HepG2 (cell line): ENCODE measurements around the gene DNM3. TPM values are rescaled to one million over a fixed set of nuclear protein-coding genes. Genes with fewer than 3 reads are reported as not detected.

Experiments used
- CSRNP2 ChIP-seq: sonication (generic); formaldehyde crosslinking; conservative IDR thresholded peaks from 2 replicates; pipeline ENCODE4 v1.8.0; 2022; ENCODE audit warnings: low read depth, missing genetic modification reagents
- E2F2 ChIP-seq: sonication (generic); formaldehyde crosslinking; IDR thresholded peaks from 2 replicates; pipeline ENCODE4 v1.4.0; 2020; ENCODE audit warnings: missing genetic modification reagents, borderline replicate concordance
- HDAC1 ChIP-seq: sonication (generic); formaldehyde crosslinking; IDR thresholded peaks from 2 replicates; pipeline ENCODE4 v1.5.1; 2020; ENCODE audit warnings: mild to moderate bottlenecking, missing genetic modification reagents
- NFIB ChIP-seq: sonication (generic); formaldehyde crosslinking; IDR thresholded peaks from 2 replicates; pipeline ENCODE4 v1.9.0; 2021; ENCODE audit warnings: missing genetic modification reagents, mild to moderate bottlenecking, borderline replicate concordance
- SP140L ChIP-seq: sonication (generic); formaldehyde crosslinking; IDR thresholded peaks from 2 replicates; pipeline ENCODE4 v1.4.0; 2020; ENCODE audit warnings: missing genetic modification reagents, borderline replicate concordance
- TBX3 ChIP-seq: fragments of 450-650 bp; IDR thresholded peaks from 2 replicates; pipeline ENCODE4 v1.6.1; 2017; ENCODE audit warnings: antibody characterized with exemption, mild to moderate bottlenecking, inconsistent platforms, borderline replicate concordance
- ZNF331 ChIP-seq: sonication (generic); formaldehyde crosslinking; IDR thresholded peaks from 2 replicates; pipeline ENCODE4 v1.4.0; 2020; ENCODE audit warnings: missing genetic modification reagents
- ZNF556 ChIP-seq: sonication (generic); formaldehyde crosslinking; IDR thresholded peaks from 2 replicates; pipeline ENCODE4 v1.4.0; 2020; ENCODE audit warnings: mild to moderate bottlenecking, missing genetic modification reagents, borderline replicate concordance
- ZNF816 ChIP-seq: sonication (generic); formaldehyde crosslinking; IDR thresholded peaks from 2 replicates; pipeline ENCODE4 v1.8.0; 2022; ENCODE audit warnings: missing genetic modification reagents, mild to moderate bottlenecking, borderline replicate concordance
- polyA plus RNA-seq, 8 experiments: library from polyadenylated mRNA; depleted of rRNA in 3 of 8; stranded (reverse) in 7 of 8; unstranded in 1 of 8; fragments of >200 nt; fragmentation: Illumina TruSeq in 4 of 8; extraction: Trizol in 4 of 8; gene quantifications; 2 replicates each; pipeline versions ENCODE4 v1.2.1 to v1.2.3, GENCODE V29; 2011 to 2016; ENCODE audit warnings: low read depth in 4 of 8, missing spikeins in 1 of 8, mixed read lengths in 1 of 8; ENCODE audit not compliant: insufficient read depth in 1 of 8
- total RNA-seq, 5 experiments: library from RNA; depleted of rRNA; stranded (reverse); fragments of >200 nt; fragmentation: Illumina TruSeq; extraction: Trizol; gene quantifications; 2 replicates each; pipeline ENCODE4 v1.2.3, GENCODE V29; 2016; ENCODE audit warnings: low read depth in 1 of 5
- TF ChIP-seq, protein P1 (sequence below), 2 experiments: fragments of 450-650 bp in 1 of 2; sonication (generic) in 1 of 2; formaldehyde crosslinking in 1 of 2; IDR thresholded peaks; 2 replicates each; pipeline versions ENCODE4 v1.6.1 to v1.8.0; 2016 to 2022; ENCODE audit warnings: antibody characterized with exemption in 1 of 2, mild to moderate bottlenecking in 1 of 2, missing genetic modification reagents in 1 of 2
- TF ChIP-seq, protein P2 (sequence below): sonication (generic); formaldehyde crosslinking; IDR thresholded peaks from 2 replicates; pipeline ENCODE4 v1.9.0; 2021; ENCODE audit warnings: missing genetic modification reagents, borderline replicate concordance

DNM3 gene
- total and polyA plus RNA-seq, 2 of the 13 experiments (the other 11 are each of a cell fraction or from before 2014, with no cell fraction given), result 0.05 TPM; not detected in 1

DNA sequence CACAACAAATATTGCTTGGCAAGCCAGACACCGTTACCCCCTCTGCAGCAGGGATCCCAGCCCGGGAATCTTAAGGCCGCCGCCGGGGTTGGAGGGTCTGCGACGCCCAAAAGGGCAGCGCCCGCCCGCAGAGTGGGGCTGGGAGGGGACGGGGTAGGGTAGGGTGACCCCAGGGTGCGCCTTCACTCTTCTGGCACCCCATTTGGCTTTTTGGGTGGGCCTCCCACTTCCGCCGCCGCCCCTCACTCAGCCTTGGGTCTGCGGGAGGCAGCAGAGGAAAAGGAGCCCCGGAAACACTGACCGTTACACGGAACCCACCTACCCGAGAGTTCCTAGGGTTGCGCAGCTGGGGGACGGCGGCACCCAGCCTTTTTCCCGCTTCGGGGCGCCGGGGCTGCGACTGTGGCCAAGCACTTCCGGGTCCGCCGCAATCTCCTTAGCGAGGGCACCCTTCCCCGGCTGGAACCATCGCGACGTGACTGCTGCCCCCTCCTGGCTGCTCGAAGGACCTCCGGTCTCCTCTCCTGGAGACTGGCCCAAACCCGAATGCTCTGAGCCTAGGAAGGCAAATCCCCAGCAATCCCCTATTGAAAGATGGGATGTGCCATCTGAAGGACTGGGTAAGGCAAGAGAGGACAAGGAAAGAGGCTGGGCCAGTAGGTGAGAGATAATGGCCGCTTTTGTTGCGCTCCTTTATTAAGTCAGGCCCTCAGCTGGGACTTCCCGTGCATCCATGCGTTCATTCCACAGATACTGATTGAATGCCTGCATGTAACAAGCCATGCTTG is 602.6 kb downstream of the DNM3 start, which contains the start of gene PIGC (continued):
- TF ChIP-seq E2F2 (CRISPR knock-in tag) (no peak), ZNF331 (CRISPR knock-in tag) (peak; percentile 55; the same call in 1 of the 2 replicates), HDAC1 (peak; percentile 84), ZNF816 (CRISPR knock-in tag) (no peak), SP140L (CRISPR knock-in tag) (no peak), TBX3 (no peak), NFIB (CRISPR knock-in tag) (no peak), ZNF556 (CRISPR knock-in tag) (peak; percentile 84), CSRNP2 (CRISPR knock-in tag) (no peak)
- TF ChIP-seq, protein P1, sequence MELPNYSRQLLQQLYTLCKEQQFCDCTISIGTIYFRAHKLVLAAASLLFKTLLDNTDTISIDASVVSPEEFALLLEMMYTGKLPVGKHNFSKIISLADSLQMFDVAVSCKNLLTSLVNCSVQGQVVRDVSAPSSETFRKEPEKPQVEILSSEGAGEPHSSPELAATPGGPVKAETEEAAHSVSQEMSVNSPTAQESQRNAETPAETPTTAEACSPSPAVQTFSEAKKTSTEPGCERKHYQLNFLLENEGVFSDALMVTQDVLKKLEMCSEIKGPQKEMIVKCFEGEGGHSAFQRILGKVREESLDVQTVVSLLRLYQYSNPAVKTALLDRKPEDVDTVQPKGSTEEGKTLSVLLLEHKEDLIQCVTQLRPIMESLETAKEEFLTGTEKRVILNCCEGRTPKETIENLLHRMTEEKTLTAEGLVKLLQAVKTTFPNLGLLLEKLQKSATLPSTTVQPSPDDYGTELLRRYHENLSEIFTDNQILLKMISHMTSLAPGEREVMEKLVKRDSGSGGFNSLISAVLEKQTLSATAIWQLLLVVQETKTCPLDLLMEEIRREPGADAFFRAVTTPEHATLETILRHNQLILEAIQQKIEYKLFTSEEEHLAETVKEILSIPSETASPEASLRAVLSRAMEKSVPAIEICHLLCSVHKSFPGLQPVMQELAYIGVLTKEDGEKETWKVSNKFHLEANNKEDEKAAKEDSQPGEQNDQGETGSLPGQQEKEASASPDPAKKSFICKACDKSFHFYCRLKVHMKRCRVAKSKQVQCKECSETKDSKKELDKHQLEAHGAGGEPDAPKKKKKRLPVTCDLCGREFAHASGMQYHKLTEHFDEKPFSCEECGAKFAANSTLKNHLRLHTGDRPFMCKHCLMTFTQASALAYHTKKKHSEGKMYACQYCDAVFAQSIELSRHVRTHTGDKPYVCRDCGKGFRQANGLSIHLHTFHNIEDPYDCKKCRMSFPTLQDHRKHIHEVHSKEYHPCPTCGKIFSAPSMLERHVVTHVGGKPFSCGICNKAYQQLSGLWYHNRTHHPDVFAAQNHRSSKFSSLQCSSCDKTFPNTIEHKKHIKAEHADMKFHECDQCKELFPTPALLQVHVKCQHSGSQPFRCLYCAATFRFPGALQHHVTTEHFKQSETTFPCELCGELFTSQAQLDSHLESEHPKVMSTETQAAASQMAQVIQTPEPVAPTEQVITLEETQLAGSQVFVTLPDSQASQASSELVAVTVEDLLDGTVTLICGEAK (IDR thresholded peaks at IDR 0.05), result no peak
- TF ChIP-seq, protein P1 (CRISPR knock-in tag; IDR thresholded peaks at IDR 0.05), result peak; percentile 70
- TF ChIP-seq, protein P2, sequence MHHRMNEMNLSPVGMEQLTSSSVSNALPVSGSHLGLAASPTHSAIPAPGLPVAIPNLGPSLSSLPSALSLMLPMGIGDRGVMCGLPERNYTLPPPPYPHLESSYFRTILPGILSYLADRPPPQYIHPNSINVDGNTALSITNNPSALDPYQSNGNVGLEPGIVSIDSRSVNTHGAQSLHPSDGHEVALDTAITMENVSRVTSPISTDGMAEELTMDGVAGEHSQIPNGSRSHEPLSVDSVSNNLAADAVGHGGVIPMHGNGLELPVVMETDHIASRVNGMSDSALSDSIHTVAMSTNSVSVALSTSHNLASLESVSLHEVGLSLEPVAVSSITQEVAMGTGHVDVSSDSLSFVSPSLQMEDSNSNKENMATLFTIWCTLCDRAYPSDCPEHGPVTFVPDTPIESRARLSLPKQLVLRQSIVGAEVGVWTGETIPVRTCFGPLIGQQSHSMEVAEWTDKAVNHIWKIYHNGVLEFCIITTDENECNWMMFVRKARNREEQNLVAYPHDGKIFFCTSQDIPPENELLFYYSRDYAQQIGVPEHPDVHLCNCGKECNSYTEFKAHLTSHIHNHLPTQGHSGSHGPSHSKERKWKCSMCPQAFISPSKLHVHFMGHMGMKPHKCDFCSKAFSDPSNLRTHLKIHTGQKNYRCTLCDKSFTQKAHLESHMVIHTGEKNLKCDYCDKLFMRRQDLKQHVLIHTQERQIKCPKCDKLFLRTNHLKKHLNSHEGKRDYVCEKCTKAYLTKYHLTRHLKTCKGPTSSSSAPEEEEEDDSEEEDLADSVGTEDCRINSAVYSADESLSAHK (CRISPR knock-in tag), result no peak
